GM13977 (cell line): ENCODE measurements around the gene MAT2A.
A peak's percentile ranks its signal among the peaks of the same experiment; 100 is the strongest.

Source experiments
- DNase-seq: peaks from one replicate; pipeline ENCODE4 v3.0.0; 2012; ENCODE audit warnings: low spot score
- CTCF ChIP-seq: IDR thresholded peaks from 2 replicates; pipeline ENCODE4 v1.5.1; 2012; ENCODE audit warnings: mild to moderate bottlenecking, control low read depth; ENCODE audit not compliant: insufficient read depth; ENCODE audit errors: extremely low read depth, missing control alignments
- in situ Hi-C: fragments of 300-500 bp; cut with MboI; formaldehyde crosslinking; loops from one replicate; pipeline ENCODE4 v1.12.0; 2022; ENCODE audit warnings: low sequenced_read_pairs, low pct_unique_long_range_greater_than_20kb, mixed read lengths, inconsistent platforms; ENCODE audit not compliant: unreplicated experiment

The MAT2A gene

DNA sequence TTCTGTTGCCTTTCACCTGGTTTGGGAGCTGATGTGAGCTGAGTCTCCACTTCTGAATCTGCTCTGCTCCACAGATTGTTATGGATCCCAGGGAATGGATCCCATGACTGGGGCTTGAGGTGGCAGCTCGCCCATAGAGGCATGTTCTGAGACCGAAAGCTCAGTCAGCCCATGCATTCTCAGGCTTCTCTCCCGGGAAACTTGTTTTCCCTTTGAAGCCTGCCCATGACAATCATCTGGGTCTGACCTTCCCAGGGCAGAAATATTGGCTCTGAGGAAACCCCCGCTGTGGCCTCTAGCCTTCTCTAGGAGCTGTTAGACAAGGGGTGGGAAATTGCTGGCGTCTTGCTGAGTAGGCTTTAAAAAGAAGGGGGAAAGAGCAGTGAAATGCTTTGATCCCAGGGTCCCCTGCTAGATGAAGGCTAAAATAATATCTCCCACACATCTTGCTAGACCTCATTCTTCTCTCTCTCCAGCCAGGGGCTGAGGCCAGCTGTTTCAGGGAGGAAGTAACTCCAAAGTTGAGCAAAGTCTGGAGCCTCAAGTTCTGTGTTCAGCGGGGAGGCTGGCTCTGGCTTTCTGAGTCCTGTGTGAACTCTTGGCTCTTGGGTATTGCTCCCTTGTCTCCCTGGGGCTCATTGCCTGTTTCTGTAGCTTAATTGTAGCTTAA is 40.4 kb downstream of the MAT2A start:
- in situ Hi-C loops = no loop called here
- no peak for TF ChIP-seq CTCF
- DNase-seq = no peak

DNA sequence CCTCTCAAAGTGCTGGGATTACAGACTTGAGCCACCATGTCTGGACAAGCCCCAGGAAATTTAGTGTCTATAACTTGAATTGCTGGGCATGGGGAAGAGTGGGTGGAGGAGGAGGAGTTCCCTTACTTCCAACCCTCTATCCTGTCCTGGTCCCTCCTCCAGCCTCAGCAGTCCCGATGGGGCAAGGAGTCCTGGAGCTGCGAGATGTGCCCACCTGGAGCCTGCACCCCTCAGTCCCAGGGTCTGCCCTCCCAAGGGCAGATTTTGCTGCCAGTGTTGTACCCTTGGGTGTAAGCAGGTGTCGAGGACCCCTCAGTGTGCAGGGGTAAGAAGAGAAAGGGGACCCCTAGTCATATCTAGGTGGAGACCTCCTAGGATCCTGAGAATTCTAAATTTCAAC is 41.2 kb downstream of the MAT2A start:
- in situ Hi-C loops = no loop called here
- TF ChIP-seq CTCF = no peak
- DNase-seq = no peak

DNA sequence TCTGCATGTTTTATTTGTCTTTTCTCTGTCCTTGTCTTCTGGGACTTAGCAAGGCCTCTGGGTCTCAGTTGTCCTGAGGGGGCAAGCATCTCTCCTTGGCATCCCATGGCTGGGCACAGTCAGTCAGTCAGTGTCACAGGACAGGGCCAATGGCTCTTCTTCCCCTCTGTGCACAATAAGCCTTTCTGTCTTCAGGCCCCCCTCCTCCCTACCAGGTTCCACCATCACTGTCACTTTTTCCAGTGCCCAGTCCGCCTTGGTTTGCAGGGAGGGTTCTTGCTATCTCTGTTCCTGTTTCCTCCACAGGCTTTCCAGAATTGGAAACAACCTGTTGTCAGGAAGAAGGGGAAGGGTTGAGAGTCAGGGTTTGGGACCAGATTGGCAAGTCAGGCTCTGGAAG is 43.5 kb downstream of the MAT2A start:
- in situ Hi-C loops = no loop called here
- TF ChIP-seq CTCF = no peak
- no peak for DNase-seq

DNA sequence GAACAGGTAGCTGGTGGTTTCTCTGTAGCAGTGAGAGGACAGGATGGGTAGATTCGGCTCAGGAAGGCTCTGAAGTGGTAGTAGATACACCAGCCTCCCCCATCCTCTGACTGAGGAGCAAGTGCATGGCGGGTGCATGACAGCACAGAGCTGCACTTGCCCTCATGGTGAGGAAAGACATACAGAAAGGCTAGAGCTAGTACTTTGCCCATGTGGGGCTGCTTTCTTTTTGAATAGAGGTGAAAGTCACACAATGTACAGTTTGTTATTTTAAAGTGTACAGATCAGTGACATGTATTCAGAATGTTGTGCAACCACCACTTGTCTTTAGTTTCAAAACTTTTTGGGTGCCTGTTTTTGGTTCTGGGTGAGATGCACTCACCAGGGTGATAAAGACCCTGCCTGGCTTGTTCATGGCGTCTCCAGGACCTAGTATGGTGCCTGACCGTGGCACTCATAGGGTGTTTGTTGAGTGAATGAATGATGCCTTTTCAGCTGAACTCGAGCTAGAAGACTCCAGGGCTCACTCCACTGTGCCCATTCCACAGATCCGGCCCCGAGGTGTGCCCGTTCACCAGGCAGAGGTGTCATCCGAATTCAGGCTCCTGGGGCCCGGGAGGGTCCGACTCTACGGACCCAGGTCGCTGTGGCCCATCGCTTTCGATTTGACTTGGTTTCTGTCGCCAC is 44.8 kb downstream of the MAT2A start:
- in situ Hi-C loops = no loop called here
- peak; percentile 88 for DNase-seq
- peak; percentile 10 for TF ChIP-seq CTCF

- DNase-seq = no peak
- in situ Hi-C loops = no loop called here
- no peak for TF ChIP-seq CTCF
Measured at GRCh38 chr2:85584354-85584856, 45.4 kb downstream of the MAT2A start, which contains the start of gene VAMP5. Gene VAMP5, plus strand, starts transcription at chr2:85584431. Its CDS starts 60 bp downstream, at chr2:85584491.

- in situ Hi-C loops = no loop called here
- no peak for TF ChIP-seq CTCF
- DNase-seq = peak; percentile 56
Measured at GRCh38 chr2:85584857-85585780, 46.2 kb downstream of the MAT2A start.
